ENCODE measurements around the gene AXL. TPM values are rescaled to one million over a fixed set of nuclear protein-coding genes. Genes with fewer than 3 reads are reported as not detected.

AXL gene
- total RNA-seq, 1 donor, result 360 TPM

DNA sequence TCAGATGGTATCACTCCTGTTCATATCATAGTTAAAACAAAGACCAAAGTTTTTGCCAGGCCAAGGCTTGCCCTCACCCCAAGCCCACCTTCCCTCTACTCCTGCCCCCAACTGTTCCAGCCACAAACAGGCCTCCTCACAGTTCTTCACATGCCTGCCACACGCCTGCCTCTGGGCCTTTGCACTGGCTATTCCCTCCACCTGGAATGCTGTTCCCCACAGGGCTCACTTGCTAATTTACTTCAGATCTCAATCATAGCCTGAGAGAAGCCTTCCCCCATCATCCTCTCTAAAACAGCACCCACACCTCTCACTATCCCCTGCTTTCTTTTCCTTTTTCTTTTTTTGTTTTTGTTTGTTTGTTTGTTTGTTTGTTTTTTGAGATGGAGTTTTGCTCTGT lies 4.9 kb upstream of the AXL start:
- H3K4me3 ChIP-seq (ENCODE audit: low read depth, low read length), result no peak overlapping the region
- no peak for DNase-seq (ENCODE audit: low read depth)
- TF ChIP-seq, protein P1, sequence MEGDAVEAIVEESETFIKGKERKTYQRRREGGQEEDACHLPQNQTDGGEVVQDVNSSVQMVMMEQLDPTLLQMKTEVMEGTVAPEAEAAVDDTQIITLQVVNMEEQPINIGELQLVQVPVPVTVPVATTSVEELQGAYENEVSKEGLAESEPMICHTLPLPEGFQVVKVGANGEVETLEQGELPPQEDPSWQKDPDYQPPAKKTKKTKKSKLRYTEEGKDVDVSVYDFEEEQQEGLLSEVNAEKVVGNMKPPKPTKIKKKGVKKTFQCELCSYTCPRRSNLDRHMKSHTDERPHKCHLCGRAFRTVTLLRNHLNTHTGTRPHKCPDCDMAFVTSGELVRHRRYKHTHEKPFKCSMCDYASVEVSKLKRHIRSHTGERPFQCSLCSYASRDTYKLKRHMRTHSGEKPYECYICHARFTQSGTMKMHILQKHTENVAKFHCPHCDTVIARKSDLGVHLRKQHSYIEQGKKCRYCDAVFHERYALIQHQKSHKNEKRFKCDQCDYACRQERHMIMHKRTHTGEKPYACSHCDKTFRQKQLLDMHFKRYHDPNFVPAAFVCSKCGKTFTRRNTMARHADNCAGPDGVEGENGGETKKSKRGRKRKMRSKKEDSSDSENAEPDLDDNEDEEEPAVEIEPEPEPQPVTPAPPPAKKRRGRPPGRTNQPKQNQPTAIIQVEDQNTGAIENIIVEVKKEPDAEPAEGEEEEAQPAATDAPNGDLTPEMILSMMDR (IDR thresholded peaks at IDR 0.05; ENCODE audit: insufficient read depth, low read depth, low read length), result no peak

DNA sequence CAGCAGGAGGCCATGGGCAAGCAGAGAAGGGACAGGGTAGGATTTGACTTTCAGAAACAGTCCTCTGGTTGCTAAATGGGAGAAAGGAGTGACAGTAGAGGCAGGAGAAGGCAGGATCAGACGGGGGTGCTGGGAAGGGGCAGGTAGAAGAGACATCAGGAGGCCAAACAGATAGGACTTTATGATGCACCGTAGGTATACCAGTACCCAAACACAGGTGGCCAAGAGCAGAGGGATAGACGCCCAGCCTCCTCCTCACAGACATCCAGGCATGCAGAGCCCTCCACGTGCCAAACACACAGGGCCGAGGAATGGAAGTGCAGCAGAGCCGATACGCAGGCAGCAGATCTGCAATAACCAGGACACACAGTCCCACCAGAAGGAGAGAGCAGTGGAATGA lies 1.3 kb upstream of the AXL start:
- no peak for DNase-seq (ENCODE audit: low read depth)
- TF ChIP-seq, protein P1 (IDR thresholded peaks at IDR 0.05; ENCODE audit: insufficient read depth, low read depth, low read length), result no peak
- H3K4me3 ChIP-seq (ENCODE audit: low read depth, low read length), result no peak overlapping the region

DNA sequence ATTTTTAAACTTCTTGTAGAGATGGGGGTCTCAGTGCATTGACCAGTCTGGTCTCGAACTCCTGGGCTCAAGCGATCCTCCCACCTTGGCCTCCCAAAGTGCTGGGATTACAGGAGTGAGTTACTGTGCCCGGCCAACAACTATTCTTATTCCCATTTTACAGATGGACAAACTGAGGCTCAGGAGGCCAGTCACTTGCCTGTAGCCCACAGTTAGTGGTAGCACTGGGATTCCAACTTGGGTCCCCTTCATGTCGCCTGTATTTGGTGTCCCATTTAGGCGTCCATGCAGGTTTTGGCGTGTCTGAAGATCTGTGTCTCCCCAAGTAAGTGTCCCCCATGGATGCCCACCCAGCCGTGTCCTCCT lies 791 bp upstream of the AXL start:
- TF ChIP-seq, protein P1 (IDR thresholded peaks at IDR 0.05; ENCODE audit: insufficient read depth, low read depth, low read length), result no peak
- no peak for DNase-seq (ENCODE audit: low read depth)

DNA sequence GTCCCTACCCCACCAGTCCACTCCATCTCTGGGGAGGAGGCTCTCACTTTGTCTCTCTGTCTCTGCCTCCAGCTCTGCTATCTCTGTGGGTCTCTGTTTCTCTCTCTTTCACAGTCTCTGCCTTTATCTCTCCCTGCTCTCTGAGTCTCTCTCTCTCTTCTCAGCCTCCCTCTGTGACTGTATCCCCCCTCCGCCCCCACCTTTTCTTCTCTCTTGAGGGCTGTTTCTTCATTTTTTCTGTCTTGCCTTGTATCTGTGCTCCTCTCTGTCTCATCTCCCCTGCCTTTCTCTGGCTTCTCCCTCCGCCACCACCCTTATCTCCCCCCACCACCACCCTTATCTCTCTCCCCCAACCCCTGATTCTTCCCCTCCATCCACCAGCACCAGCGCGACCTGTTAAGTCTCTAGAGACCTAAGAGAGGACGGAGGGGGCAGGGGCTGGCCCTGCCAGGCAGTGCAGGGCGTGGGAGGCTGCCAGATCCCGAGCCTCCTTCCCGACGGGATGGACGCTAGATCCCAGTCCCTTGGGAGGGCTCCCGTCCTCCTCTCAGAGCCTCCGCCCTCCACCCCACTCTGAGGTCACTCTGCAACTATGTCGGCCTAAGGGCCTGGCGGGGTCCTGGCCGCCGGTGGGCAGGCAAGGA lies 1.0 kb downstream of the AXL start:
- TF ChIP-seq, protein P1 (IDR thresholded peaks at IDR 0.05; ENCODE audit: insufficient read depth, low read depth, low read length), result no peak

More for the DNA sequence above, 791 bp upstream of the AXL start:
- peak overlapping the region; percentile 94 for H3K4me3 ChIP-seq (ENCODE audit: low read depth, low read length)

DNA sequence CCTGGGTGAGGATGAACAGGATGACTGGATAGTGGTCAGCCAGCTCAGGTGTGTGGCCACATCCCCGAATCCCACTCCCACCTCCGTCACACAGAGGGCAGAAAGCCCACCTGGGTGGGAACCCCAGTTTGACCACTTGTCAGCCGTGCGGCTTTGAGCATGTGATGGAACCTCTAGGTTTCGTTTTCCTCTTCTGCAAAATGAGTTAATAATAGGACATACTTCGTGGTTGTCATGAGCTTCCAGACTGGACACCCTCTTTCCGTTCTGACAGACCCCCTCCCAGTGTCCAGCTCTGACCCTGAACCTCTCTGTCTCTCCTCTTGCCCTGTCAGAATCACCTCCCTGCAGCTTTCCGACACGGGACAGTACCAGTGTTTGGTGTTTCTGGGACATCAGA lies 1.8 kb downstream of the AXL start:
- DNase-seq (ENCODE audit: low read depth), result peak; percentile 33
- H3K4me3 ChIP-seq (ENCODE audit: low read depth, low read length), result peak overlapping the region; percentile 94
- TF ChIP-seq, protein P1 (IDR thresholded peaks at IDR 0.05; ENCODE audit: insufficient read depth, low read depth, low read length), result no peak

More for the DNA sequence above, 1.0 kb downstream of the AXL start:
- H3K4me3 ChIP-seq (ENCODE audit: low read depth, low read length), result peak overlapping the region; percentile 94
- DNase-seq (ENCODE audit: low read depth), result peak; percentile 70

DNA sequence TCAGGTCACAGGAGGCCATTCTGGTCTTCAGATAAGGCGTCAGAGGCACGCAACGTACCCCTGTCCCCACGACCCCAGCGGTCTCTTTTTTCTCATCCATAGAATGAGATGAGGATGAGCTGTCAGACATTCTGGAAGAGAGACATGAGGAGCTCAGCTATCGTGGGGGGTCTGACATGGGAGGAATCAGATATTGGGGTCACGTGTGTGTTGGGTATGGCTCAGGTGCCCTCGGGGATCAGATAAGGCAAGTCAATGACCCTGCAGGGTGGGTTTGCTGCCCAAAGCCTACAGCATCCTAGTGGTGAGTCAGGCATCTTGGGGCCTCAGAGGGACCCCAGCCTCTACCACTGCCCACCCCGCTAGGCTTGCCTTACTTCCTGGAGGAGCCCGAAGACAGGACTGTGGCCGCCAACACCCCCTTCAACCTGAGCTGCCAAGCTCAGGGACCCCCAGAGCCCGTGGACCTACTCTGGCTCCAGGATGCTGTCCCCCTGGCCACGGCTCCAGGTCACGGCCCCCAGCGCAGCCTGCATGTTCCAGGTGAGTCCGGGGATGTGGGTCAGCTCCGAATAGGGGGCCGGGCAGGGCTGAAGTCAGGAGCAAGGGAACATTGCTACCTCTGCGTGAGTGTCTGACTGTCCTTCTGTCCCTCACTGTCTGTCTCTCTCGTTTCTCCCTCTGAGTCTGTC lies 2.6 kb downstream of the AXL start:
- TF ChIP-seq, protein P1 (IDR thresholded peaks at IDR 0.05; ENCODE audit: insufficient read depth, low read depth, low read length), result no peak
- no peak for DNase-seq (ENCODE audit: low read depth)
- H3K4me3 ChIP-seq (ENCODE audit: low read depth, low read length), result peak overlapping the region; percentile 94

Measured in fibroblast of villous mesenchyme (primary cell).